NCI-H446 treated with DMSO at 0.1 percent for 48 hours (cell line): ENCODE results near the gene CALML5.

ENCODE experiments used
- DNase-seq: peaks from one replicate; lab custom pipeline; 2025; lab: John Stamatoyannopoulos, UW

CALML5 gene

DNA sequence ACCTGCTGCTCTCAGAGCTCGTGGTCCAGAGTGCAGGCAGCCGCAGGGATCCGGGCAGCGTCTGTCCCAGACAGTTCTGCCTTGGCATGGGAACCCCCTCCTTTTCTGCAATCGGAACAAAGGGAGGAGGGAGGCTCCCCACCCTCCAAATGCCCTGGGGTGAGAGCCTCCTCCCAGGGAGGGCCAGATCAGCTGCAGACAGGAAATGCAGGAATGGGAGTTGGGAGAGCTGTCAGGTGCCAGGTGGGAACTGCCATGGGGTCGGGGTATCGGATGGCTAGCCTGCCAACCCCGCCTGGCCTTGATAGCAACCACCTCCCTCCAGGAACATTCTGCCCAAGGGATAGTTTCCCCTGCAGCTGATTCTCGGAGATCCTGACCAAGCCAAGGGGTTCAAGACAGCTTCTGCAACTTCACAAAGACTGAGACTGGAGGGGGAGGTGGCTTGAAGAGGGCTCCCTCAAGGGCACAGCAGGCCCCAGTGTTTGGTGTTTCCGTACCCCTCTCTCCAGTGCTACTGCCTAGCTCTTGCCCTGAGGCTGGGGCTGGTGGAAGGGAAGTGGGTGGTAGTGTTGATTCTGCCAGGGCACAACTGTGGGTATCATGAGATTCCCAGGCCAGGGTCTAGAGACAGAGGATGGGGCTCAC lies at the start of gene CALML5:
Gene CALML5 (minus strand): TSS at position 78 of the 648 bp plus-strand sequence. CDS start 132 bp downstream, outside the sequence.
- no peak for DNase-seq

- DNase-seq: no peak
Measured at GRCh38 chr10:5547931-5548660, 48.7 kb upstream of the CALML5 start.

- DNase-seq: no peak
Measured at GRCh38 chr10:5547681-5547930, 48.2 kb upstream of the CALML5 start.

DNA sequence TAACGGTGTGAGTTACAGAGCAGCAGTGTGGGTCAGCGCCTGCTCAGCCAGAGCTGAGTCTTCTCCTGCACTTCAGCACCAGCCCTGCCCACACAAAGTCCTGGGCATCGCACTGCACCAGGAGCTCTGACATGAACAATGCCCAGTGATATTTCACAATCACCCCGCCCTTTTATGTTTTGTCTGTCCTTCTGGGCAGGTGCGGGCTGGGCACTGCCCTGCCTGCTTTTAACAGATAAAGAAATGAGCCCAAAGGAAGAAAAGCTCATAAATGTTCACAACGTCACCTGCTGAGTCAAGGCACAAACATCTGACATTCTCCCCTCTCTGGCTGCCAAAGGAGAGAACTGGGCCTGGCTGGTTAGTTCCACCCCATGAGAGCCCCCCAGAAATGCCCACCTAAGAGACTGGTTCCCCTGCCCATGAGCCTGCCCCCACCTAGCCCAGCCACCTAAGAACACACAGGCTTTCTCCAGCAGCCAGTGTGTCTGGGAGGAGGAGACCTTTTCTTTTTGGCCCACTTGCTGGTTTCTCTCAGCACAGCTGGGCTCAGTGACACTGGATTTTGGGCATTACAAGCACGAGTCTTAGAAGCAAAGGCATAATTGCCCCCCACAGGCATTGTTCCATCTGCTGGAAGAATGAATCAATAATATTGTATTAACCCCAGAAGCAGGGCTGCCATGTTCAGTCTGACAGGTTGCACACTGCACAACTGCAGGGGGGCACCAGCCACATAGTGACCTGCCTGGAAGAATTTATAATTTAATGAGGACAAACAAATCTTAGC lies 47.7 kb upstream of the CALML5 start:
- no peak for DNase-seq

DNA sequence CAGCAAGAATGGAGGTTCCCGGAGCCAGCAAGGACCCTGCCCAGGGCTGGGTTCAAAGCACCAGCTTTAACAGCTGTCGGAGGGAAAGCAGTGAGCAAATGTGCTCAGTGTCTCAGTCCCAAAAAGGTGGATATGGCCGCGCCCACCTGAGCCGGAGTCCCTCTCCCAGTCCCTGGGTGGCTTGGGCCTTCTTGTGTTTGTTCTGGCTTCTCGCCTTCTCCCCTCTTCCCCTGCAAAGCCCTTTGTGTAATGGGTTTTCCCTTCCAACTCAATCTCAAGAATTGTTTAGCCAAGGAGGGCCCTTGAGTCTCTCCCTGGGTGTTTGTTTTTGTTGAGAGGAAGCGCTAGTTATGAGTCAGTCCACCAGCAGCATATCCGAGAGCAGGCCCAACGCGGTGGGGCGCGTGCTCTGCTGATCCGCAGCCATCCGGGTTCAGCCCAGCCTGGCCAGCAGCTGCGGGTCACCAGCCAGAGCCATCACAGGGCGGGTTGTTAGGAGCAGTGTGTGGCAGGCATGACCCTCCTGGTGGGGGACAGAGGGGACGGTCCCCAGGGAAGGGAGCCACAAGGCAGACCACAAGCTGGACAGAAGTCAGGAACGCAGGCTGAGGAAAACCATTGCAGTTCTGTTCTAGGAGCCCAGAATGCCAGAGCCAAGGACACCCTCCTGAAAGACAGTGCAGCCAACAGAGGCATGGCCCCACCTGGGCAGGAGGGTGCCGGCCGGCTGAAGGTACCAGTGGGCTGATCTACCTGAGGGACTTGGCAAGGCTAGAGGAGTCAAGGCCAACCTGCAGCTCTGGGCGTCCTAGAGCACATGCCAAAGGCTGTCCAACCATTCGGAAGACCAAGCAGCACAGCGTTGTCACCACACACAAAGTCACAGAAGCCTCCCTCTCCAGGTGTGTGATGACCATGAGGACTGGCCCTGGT lies 46.7 kb upstream of the CALML5 start:
- no peak for DNase-seq

DNA sequence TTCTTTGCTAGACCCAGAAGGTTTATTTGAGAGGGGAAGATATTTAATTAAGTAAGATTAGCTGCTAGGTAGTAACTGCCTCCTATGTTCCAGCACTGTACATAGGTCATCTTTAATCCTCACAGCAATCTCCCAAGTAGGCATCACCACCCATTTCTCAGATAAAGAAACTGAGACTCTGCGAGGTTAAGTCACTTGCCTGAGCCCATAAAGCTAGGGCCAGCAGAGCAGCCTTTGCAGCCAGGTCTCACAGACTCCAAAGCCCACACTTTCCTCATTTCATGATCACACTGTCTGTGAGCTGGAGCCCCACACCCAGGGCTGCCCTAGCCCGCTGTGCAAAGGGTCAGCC lies 46.0 kb upstream of the CALML5 start:
- no peak for DNase-seq

- no peak for DNase-seq
Measured at GRCh38 chr10:5545011-5545410, 45.6 kb upstream of the CALML5 start.

DNA sequence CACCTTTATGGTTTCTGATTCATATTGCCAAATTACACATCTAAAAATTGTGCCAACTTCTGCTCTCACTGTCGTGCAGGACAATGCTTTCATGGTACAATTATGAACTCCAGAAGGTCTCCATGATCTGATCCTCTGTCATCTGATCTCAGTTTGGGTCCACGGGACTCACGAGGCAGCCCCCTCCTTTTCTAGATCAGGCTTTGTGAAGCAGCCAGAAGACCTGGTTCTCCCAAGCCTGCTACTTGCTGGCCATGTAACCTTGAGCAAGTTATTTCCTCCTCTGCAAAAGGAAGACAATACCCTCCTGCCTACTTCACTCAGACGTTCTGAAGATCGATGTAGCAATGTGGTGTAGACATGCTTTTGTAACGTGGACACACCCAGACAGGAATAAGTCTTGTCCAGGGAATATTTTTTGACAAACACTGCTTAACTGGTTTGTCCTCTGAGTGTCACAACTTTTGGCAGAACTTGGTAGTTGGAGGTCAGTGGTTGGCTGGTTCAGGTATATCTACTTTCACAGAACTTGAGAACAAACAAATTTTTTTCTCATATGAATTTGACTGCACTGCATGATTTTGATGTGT lies 44.9 kb upstream of the CALML5 start:
- no peak for DNase-seq

GRCh38 chr10:5543623-5544022 lies 44.3 kb upstream of the CALML5 start:
- DNase-seq: no peak

GRCh38 chr10:5542100-5542499 lies 42.7 kb upstream of the CALML5 start:
- DNase-seq: no peak

DNA sequence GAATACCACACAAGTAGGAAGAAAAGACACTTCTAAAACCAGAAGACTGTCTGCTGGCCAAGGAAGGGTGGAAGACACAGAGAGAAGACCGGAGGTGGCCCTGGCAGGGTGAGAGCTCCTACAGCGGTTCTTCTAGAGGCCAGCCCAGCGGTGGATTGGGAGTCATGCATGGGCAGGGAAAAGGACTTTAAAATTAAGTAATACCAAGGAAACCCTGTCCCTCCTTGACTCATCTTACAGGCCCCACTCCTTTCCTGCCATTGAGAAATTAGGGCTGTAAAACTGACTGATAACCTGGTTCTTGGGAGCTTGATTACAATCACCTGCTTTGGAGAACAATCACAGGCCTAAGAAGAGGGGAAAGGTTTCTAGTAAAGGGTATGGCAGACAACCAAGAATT lies 41.5 kb upstream of the CALML5 start:
- no peak for DNase-seq

- DNase-seq: no peak
Measured at GRCh38 chr10:5540080-5540479, 40.7 kb upstream of the CALML5 start.

- no peak for DNase-seq
Measured at GRCh38 chr10:5538892-5539651, 39.7 kb upstream of the CALML5 start.

GRCh38 chr10:5538446-5538845 lies 39.1 kb upstream of the CALML5 start:
- DNase-seq: no peak

- no peak for DNase-seq
Measured at GRCh38 chr10:5537684-5538083, 38.3 kb upstream of the CALML5 start.

- DNase-seq: no peak
Measured at GRCh38 chr10:5536486-5537081, 37.2 kb upstream of the CALML5 start.

DNA sequence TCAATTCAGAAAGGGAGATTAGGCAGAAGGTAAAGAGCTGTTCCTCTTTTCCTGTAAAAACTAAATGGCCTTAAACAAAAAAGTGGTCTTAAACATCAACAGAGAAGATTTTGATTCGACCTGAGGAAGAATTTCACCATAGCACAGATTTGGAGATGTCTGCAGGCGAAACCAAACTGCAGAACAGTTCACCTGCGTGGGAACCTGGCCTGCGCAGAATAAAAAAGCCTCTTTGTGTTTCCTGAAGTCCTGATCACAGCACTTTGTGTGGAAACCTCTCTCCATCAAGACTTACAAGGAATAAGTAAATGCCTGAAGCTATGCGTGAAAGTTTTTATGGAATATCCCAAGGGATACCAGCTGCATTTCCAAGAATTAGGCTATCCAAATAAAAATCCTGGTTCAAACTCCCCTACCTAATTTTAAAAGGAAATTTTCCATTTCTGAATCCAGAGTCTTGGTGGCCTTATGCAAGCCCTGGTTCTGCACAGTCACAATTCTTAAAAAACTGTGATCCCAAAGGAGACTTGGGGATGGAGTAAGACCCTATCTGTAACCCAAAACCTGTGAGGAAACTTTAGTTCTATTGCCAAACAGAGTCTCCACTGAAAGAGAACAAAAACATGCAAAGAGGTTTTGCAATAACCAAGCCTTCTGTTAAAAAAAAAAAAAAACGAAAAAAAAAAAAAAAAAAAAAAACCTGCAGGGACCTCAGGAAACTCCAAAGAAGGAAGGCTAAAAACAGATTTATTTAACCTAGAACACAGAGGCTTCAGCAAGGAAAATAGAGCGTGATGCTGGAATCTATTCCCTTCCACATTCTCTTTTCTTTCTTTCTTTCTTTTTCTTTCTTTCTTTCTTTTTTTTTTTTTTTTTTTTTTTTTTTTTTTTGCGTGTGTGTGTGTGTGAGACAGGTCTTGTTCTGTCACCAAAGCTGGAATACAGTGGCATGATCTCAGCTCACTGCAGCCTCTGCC lies 35.8 kb upstream of the CALML5 start:
- DNase-seq: no peak

DNA sequence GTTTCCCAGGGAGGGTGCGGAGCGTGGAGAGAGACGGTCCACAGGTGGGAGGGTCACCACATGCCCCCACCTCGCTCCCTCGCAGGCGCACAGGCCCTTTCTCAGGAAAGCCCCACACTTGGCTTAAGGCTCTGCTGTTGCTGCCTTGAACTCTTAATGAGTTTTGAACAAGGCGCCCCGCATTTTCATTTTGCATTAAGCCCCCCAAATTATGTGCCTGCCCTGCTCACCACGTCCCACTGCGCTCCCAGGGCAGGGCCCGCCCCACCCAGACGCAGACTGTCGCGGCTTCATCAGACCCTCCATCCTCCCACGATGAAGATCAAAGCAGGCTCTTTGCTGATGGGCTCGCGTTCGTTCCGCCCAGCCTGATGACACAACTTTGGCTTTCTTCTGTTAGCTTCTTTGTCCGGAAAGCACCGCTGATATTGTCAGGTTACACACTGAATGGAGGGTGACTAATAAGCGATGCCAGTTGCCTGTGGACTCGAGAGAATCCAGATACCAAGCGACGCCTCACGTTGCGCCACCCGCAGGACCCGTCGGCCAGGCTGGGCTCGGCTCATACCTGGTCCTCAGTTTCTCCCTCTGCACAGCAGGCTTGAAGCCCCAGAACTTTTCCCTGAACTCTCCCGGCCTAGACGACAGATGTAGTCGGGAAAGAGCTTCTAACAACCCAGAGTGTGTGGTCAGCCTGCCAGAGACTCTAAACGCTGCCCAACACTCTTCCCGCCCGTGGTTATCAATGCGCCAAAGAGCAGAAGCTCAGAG lies 34.9 kb upstream of the CALML5 start:
- DNase-seq: no peak
